Activated CD4-positive, alpha-beta T cell treated with anti-CD3 and anti-CD28 coated beads, Interleukin-10, Interleukin-2, amounts not matched to agents 100 ng/mL and 50 ng/mL, durations not matched to agents 16 hours and 8 hours (primary cell): Measurements from ENCODE around the gene FBLN2.
"Not testable (repeated sequence)": the region's sequence is repeated elsewhere in the genome, so short reads cannot be mapped to it uniquely, and the experiment has no call there.

ENCODE experiments used
- DNase-seq: peaks from one replicate; pipeline ENCODE4 v3.0.0-alpha.2; 2020

Gene FBLN2

GRCh38 chr3:13548696-13549622 lies at the start of gene FBLN2:
TSS of gene FBLN2 (plus strand) at chr3:13549125. CDS start at chr3:13570356, 21,231 bp downstream.
- peak; percentile 11 for DNase-seq

- not testable (repeated sequence) for DNase-seq
Observed at GRCh38 chr3:13499246-13499645, 49.7 kb upstream of the FBLN2 start.

- DNase-seq: no peak
Observed at GRCh38 chr3:13500133-13500885, 48.6 kb upstream of the FBLN2 start.

GRCh38 chr3:13501056-13501455 lies 47.9 kb upstream of the FBLN2 start:
- no peak for DNase-seq

GRCh38 chr3:13501521-13501920 lies 47.4 kb upstream of the FBLN2 start:
- no peak for DNase-seq

- DNase-seq: no peak
Observed at GRCh38 chr3:13501958-13502790, 46.8 kb upstream of the FBLN2 start.

- DNase-seq: no peak
Observed at GRCh38 chr3:13502791-13503060, 46.2 kb upstream of the FBLN2 start.

GRCh38 chr3:13504161-13504831 lies 44.6 kb upstream of the FBLN2 start:
- DNase-seq: no peak

- DNase-seq: no peak
Observed at GRCh38 chr3:13505147-13506130, 43.5 kb upstream of the FBLN2 start.

GRCh38 chr3:13506239-13506638 lies 42.7 kb upstream of the FBLN2 start:
- DNase-seq: no peak

GRCh38 chr3:13506680-13507079 lies 42.2 kb upstream of the FBLN2 start:
- no peak for DNase-seq

- DNase-seq: no peak
Observed at GRCh38 chr3:13507247-13507569, 41.7 kb upstream of the FBLN2 start.

GRCh38 chr3:13507570-13508339 lies 41.2 kb upstream of the FBLN2 start:
- no peak for DNase-seq

- DNase-seq: no peak
Observed at GRCh38 chr3:13508496-13508895, 40.4 kb upstream of the FBLN2 start.

GRCh38 chr3:13509059-13509815 lies 39.7 kb upstream of the FBLN2 start:
- no peak for DNase-seq

GRCh38 chr3:13509816-13510192 lies 39.1 kb upstream of the FBLN2 start:
- DNase-seq: no peak

- DNase-seq: no peak
Observed at GRCh38 chr3:13512451-13512850, 36.5 kb upstream of the FBLN2 start.

GRCh38 chr3:13513051-13513912 lies 35.6 kb upstream of the FBLN2 start:
- DNase-seq: no peak

GRCh38 chr3:13513913-13514517 lies 34.9 kb upstream of the FBLN2 start:
- DNase-seq: no peak
